NK-92 treated with Interleukin-12 subunit alpha and Interleukin-12 subunit beta, amount 100 ng/mL, for 24 hours (cell line): Measurements from ENCODE around the gene ZC3H18.
A peak's percentile ranks its signal among the peaks of the same experiment; 100 is the strongest.
"Not testable (repeated sequence)": the region's sequence is repeated elsewhere in the genome, so short reads cannot be mapped to it uniquely, and the experiment has no call there.

Experiments
- DNase-seq: peaks from one replicate; lab custom pipeline; 2025; lab: John Stamatoyannopoulos, UW

The ZC3H18 gene

GRCh38 chr16:88654363-88655052 lies 84.3 kb downstream of the ZC3H18 start:
- DNase-seq, result no peak

GRCh38 chr16:88655053-88655732 lies 85.0 kb downstream of the ZC3H18 start:
- no peak for DNase-seq

GRCh38 chr16:88655733-88656281 lies 85.6 kb downstream of the ZC3H18 start:
- DNase-seq, result no peak

- no peak for DNase-seq
Measured at GRCh38 chr16:88656291-88656980, 86.2 kb downstream of the ZC3H18 start.

- no peak for DNase-seq
Measured at GRCh38 chr16:88657371-88657770, 87.2 kb downstream of the ZC3H18 start.

- no peak for DNase-seq
Measured at GRCh38 chr16:88658714-88659113, 88.5 kb downstream of the ZC3H18 start.

- no peak for DNase-seq
Measured at GRCh38 chr16:88659160-88659559, 89.0 kb downstream of the ZC3H18 start.

- DNase-seq, result no peak
Measured at GRCh38 chr16:88661468-88661867, 91.3 kb downstream of the ZC3H18 start.

GRCh38 chr16:88662222-88662842 lies 92.1 kb downstream of the ZC3H18 start:
- DNase-seq, result no peak

GRCh38 chr16:88662843-88663606 lies 92.8 kb downstream of the ZC3H18 start, which contains the start of gene MVD:
Gene MVD, minus strand, starts transcription at chr16:88663091. Its CDS starts 11 bp downstream, at chr16:88663080.
- peak; percentile 91 for DNase-seq

- no peak for DNase-seq
Measured at GRCh38 chr16:88665148-88665547, 94.9 kb downstream of the ZC3H18 start.

GRCh38 chr16:88665570-88665969 lies 95.4 kb downstream of the ZC3H18 start:
- DNase-seq, result no peak

- no peak for DNase-seq
Measured at GRCh38 chr16:88667461-88667860, 97.3 kb downstream of the ZC3H18 start.

- not testable (repeated sequence) for DNase-seq
Measured at GRCh38 chr16:88669493-88669892, 99.3 kb downstream of the ZC3H18 start.

- DNase-seq, result no peak
Measured at GRCh38 chr16:88669980-88670379, 99.8 kb downstream of the ZC3H18 start.

GRCh38 chr16:88671806-88672205 lies 101.6 kb downstream of the ZC3H18 start:
- no peak for DNase-seq

GRCh38 chr16:88672776-88673175 lies 102.6 kb downstream of the ZC3H18 start:
- DNase-seq, result no peak

GRCh38 chr16:88673716-88674379 lies 103.6 kb downstream of the ZC3H18 start:
- DNase-seq, result no peak

GRCh38 chr16:88676502-88677242 lies 106.5 kb downstream of the ZC3H18 start:
- DNase-seq, result no peak

- no peak for DNase-seq
Measured at GRCh38 chr16:88677721-88678120, 107.5 kb downstream of the ZC3H18 start.
